Stimulated activated CD8-positive, alpha-beta memory T cell treated with anti-CD3 and anti-CD28 coated beads, Interleukin-4, amount 100 ng/mL, for 24 hours (primary cell): Measurements from ENCODE around the gene ZBTB39.
"Not testable (repeated sequence)": the region's sequence is repeated elsewhere in the genome, so short reads cannot be mapped to it uniquely, and the experiment has no call there.

Experiments used
- DNase-seq: peaks from one replicate; pipeline ENCODE4 v3.0.0-alpha.2; 2020; ENCODE audit warnings: low read depth

ZBTB39 gene

GRCh38 chr12:57031789-57032188 lies 25.4 kb upstream of the ZBTB39 start:
- no peak for DNase-seq

DNA sequence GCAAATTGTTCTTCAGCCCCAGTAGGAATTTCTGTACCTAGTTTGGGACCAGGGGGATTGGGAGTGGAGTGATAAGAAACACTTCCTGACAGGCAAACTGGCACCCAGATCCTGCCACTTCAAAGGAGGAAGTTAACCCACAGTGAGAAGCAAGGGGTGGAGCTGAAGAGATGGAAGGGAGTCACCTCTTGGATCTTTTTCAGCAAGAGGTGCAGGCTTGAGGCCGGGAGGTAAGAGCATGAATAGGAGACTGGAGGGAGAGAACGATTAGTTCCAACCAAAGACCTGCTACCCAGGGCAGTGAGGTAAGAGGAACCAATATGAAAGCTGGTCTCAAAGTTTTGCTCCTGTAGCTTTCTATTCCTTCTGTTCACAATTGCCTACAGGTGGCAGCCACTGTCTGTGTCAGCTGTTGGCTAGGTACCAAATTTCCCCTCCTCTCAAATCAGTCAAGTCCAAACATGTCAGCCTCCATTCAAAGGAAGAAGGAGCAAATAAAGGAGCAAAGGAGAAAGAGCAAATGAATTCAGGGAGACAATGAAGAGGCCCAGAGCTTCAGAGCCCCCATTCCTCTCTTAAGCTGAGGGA lies 24.9 kb upstream of the ZBTB39 start:
- DNase-seq, result no peak

GRCh38 chr12:57029457-57029856 lies 23.1 kb upstream of the ZBTB39 start:
- DNase-seq, result no peak

GRCh38 chr12:57027805-57028153 lies 21.4 kb upstream of the ZBTB39 start:
- DNase-seq, result no peak

GRCh38 chr12:57027011-57027804 lies 20.9 kb upstream of the ZBTB39 start:
- DNase-seq, result no peak

DNA sequence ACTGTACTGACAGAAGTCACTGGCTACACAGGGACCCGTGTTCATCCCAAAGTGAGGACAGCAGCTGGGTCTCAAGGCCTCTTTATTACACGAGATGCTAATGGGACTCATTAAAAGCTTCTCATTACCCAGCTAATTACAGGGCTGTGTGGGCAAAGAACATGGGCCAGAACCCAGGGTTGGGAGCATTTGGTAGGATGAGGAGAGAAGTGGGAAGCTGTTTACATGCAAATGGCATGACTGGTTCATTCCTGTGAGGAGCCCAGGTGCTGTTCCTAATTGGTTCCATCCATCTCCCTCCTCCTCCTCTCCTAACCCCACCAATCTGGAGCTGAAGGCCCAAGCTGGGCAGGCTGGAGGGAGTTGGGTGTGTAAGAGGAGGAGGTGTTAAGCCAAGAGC lies 18.9 kb upstream of the ZBTB39 start:
- no peak for DNase-seq

- not testable (repeated sequence) for DNase-seq
Measured at GRCh38 chr12:57022324-57022723, 16.0 kb upstream of the ZBTB39 start.

GRCh38 chr12:57019983-57020719 lies 13.8 kb upstream of the ZBTB39 start:
- no peak for DNase-seq

DNA sequence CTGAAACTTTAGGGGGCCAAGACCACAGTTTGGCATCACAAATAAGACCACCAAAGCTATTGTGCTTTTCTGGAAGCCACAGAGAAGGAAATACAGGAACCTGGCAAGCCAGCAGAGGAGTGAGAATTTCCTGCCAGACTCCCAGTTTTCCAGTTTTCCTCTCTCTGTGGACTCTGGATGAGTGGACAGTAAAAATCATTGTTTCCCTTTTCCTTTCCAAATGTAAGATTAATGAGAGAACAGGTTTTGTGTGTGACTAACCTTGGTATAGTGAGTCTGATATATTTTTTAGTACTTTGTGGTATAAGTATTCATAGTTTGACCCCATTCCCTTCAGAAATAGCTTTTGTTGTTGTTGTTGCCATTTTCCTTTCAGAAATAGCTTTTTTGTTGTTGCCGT lies 12.6 kb upstream of the ZBTB39 start:
- no peak for DNase-seq

DNA sequence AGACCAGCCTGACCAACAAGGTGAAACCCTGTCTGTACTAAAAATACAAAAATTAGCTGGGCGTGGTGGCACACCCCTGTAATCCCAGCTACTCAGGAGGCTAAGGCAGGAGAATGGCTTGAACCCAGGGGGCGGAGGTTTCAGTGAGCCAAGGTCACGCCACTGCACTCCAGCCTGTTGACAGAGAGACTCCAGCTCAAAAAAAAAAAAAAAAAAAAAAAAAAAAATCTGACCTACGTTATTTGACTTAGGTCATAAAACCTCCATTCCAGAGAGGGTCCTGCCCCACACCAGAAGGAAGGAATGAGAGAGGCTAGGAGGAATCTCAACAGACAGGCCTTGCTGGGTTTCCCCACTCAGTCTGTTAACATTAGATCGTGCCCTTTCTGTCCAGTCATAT lies 12.0 kb upstream of the ZBTB39 start:
- DNase-seq, result not testable (repeated sequence)

- no peak for DNase-seq
Measured at GRCh38 chr12:57016348-57016747, 10.0 kb upstream of the ZBTB39 start, which contains the start of gene TAC3. Gene TAC3 (minus strand): TSS chr12:57016529. CDS start chr12:57015797, 732 bp downstream.

- DNase-seq, result no peak
Measured at GRCh38 chr12:57012600-57013465, 6.5 kb upstream of the ZBTB39 start.

DNA sequence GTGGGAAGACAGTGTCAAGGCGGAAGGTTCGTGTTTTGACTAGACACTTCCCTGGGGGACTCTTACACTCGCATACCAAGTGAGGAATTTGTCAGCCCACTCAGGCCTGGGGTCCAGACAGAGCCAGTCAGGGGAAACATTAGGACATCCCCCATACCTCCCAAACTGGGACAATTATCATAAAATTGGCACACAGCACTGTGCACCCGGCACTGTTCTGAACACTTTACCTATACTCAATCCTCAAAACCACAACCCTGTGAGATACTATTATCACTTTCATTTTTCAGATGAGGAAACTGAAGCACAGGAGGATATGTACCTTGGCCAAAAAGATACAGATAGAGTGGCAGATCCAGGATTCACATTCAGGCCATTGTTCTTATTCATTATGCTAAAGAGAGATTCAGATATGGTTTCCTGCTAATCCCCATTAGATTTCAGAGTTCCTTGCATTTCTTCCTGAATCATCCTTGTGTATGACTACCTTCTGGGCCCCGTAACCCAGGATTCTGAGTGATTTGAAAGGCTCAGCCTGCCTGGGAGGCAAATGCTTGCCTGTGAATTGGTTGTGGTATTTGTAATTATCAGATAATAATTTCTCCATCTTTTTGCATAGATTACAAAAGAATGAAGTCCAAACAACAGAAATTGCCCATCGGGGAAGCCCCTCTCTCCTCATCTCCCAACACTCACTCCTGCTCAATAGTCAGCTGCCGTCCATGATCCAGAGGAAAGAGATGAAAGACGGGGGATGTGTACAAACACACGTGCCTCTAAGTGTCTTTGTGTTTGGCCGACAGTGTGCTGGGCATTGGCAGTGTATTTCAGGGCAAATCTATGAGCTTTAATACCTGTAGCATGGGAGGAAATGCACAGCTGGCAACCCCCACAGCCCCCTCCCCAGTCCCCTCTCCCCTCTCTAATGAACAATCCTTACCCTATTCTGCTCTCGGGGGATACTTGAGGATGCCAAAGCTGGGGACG lies 5.4 kb upstream of the ZBTB39 start:
- DNase-seq, result no peak

DNA sequence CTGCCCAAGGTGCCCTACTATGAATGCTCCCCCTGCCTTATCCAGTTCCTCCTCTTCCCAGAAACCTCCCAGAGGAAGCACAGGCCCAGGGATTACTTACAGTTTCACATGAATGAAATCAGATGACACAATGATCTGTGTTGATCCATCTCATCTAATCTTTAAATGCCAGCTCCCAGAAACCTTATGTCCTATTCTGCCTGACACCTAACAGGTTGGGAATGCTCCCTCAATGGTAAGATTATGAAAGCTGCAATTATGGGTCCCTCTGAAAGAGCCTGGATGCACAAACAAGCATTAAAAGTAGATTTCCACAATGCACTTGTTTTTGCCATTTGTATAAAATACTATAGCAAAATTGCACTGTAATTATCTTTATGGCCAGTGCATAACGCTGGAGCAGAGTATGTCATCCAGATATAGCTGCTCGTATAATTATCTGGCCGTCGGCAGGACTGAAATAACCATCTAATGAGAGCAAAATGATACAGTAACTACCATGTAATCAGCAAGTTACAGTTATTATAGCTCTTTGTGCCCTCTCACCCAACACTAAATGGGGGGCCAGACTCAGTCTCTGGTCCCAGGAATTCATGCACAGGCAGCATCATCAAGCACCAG lies 4.4 kb upstream of the ZBTB39 start:
- DNase-seq, result no peak

GRCh38 chr12:57009949-57010626 lies 3.7 kb upstream of the ZBTB39 start:
- no peak for DNase-seq

DNA sequence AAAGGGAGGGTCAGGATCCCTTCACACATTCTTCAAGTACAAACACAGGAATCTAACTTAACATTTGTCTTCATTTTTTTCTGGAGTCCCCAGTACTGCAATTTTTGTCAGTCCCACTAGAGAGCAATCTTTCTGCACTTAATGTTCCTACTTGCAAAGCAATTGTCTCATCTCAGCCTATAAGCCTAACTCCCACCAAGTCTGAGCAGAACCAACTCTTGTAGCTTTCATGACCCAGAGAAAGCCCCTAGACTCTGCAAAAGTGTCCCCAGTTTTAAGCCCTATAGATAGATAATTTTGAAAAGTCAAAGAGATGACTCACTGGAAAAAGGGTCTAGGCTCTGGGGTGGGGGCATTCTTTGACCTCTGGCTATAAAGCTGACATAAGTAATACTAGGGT lies 1.8 kb upstream of the ZBTB39 start:
- DNase-seq, result no peak

- no peak for DNase-seq
Measured at GRCh38 chr12:57006809-57007475, 596 bp upstream of the ZBTB39 start.

DNA sequence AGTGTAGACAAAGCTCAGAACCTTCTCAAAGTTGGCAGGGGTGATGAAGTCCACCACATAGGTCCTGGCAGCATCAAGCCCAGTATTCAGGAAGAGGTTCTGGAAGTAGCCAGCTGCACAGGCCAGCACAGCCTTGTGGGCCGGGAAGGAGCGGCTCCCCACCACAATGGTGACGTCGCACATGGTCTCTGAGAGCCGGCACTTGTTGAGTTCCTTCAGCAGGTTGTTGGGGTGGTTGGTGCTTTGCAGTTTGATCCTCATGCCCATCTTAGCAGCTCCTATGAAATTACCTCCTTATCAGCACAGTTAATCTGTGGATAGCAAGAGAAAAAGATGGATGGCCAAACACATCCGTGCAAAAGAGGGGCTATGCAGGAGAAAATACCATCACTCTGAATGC lies 1.7 kb downstream of the ZBTB39 start:
- DNase-seq, result no peak

GRCh38 chr12:57003395-57003794 lies 3.0 kb downstream of the ZBTB39 start:
- no peak for DNase-seq
